ENCODE results near the gene FTHL17. TPM values are rescaled to one million over a fixed set of nuclear protein-coding genes. Genes with fewer than 3 reads are reported as not detected.

FTHL17 gene
- total RNA-seq, 4 donors from 2014 or later, result not detected

- WGBS, 2 donors (ENCODE audit: low coverage in 1 of 2), result 44 to 80% methylated on average over 2 to 3 of the region's 3 CpGs
- no peaks in the 10 kb centered on the region for H3K4me1 ChIP-seq
- H3K36me3 ChIP-seq, result no peaks in the 10 kb centered on the region
- H3K27me3 ChIP-seq, result no peaks in the 10 kb centered on the region
- no peak overlapping the region for H3K27ac ChIP-seq
- TF ChIP-seq CTCF (IDR thresholded peaks at IDR 0.05), result no peak
- no peak for TF ChIP-seq EP300 (IDR thresholded peaks at IDR 0.05)
- no peak for TF ChIP-seq POLR2A (IDR thresholded peaks at IDR 0.05)
- H3K4me3 ChIP-seq, result no peak overlapping the region
- no peaks in the 10 kb centered on the region for H3K9me3 ChIP-seq
- ATAC-seq, result no peak
These were observed 14.6 kb downstream of the FTHL17 start for GRCh38 chrX:31057291-31057690.

GRCh38 chrX:31053621-31054020, 18.2 kb downstream of the FTHL17 start:
- no peak for TF ChIP-seq POLR2A (IDR thresholded peaks at IDR 0.05)
- TF ChIP-seq CTCF (IDR thresholded peaks at IDR 0.05), result no peak
- H3K4me3 ChIP-seq, result no peak overlapping the region
- WGBS, 2 donors (ENCODE audit: low coverage in 1 of 2), result 66 to 71% methylated on average over 1 to 3 of the region's 3 CpGs
- H3K27ac ChIP-seq, result no peak overlapping the region
- H3K36me3 ChIP-seq, result no peaks in the 10 kb centered on the region
- no peaks in the 10 kb centered on the region for H3K27me3 ChIP-seq
- no peaks in the 10 kb centered on the region for H3K4me1 ChIP-seq
- ATAC-seq, result no peak
- H3K9me3 ChIP-seq, result no peaks in the 10 kb centered on the region

- ATAC-seq, result no peak
- TF ChIP-seq EP300 (IDR thresholded peaks at IDR 0.05) (no peak), CTCF (IDR thresholded peaks at IDR 0.05) (no peak), POLR2A (IDR thresholded peaks at IDR 0.05) (no peak), POLR2AphosphoS5 (IDR thresholded peaks at IDR 0.05) (no peak)
- Histone ChIP-seq H3K4me3 (no peak overlapping the region), H3K27ac (no peak overlapping the region), H3K36me3 (no peaks in the 10 kb centered on the region), H3K9me3 (no peaks in the 10 kb centered on the region), H3K4me1 (no peaks in the 10 kb centered on the region), H3K27me3 (no peaks in the 10 kb centered on the region)
- 48% methylated on average over 3 of the region's 3 CpGs; no CpG with 5 or more reads in 1 of the 2 donors for WGBS, 2 donors (ENCODE audit: low coverage in 1 of 2)
These were observed 32.5 kb downstream of the FTHL17 start for GRCh38 chrX:31039327-31039711.

DNA sequence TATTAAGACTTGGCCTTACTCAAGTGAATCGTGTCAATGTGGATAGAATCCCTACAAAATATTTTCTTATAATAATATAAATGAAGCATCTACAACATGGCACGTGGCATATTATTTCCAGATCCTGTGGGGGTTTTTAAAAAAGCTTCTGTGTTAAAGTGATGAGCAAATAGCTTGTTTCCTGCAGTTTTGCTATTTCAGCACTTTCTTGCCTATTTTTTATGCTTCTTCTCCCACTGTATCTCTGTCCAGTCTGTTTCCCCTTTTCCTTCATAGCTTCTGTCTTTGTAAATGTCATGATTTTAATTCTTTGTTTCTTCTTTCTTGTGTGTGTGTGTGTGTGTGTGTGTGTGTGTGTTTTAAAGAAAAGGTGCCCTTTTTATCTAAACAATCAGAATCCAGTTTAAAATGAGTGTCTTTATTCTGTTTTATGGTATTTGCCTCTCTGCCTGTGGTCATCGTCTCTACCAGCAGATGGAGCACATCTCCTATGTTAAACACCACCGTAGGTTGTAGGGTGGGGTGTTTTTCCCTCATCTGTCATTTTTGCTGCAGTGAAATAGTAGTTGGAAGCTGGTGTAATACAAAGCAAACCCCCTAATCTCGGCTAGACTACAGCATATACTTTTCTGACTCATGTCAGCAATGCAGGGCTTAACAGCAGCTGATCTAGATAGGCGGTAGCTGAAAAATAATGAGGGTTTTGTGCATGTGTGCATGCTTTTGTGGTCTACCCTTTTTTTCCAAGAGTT, 33.1 kb downstream of the FTHL17 start:
- Histone ChIP-seq H3K27me3 (no peaks in the 10 kb centered on the region), H3K4me3 (no peak overlapping the region), H3K36me3 (no peaks in the 10 kb centered on the region), H3K4me1 (no peaks in the 10 kb centered on the region), H3K27ac (no peak overlapping the region), H3K9me3 (no peaks in the 10 kb centered on the region)
- WGBS, 2 donors (ENCODE audit: low coverage in 1 of 2), result 17 to 39% methylated on average over 3 to 6 of the region's 6 CpGs
- no peak for ATAC-seq
- TF ChIP-seq EP300 (IDR thresholded peaks at IDR 0.05) (no peak), CTCF (IDR thresholded peaks at IDR 0.05) (peak; percentile 18 to 59 (median 24))

DNA sequence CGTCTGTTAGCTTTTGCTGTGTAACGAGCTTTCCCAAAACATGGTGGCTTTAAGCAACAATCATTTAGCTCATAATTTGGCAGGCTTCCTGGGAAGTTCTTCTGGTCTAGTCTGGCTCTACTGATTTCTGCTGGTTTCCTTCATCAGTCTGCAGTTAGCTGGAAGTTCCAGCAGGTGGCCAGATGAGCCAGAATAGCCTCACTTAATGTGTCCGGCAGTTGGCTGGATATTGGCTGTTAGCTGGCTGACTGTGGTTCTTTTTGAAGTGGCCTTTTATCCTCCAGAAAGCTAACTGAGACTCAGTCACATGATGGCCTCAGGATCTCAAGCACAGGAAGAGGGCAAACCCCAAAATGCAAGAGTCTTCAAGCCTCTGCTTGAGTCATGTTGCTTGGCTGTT, 34.9 kb downstream of the FTHL17 start:
- Histone ChIP-seq H3K9me3 (no peaks in the 10 kb centered on the region), H3K4me1 (no peaks in the 10 kb centered on the region), H3K36me3 (no peaks in the 10 kb centered on the region), H3K27me3 (no peaks in the 10 kb centered on the region), H3K4me3 (no peak overlapping the region), H3K27ac (no peak overlapping the region)
- 0 to 67% methylated on average over 1 of the region's 3 CpGs for WGBS, 2 donors (ENCODE audit: low coverage in 1 of 2)
- ATAC-seq, result peak; percentile 50
- TF ChIP-seq CTCF (IDR thresholded peaks at IDR 0.05) (peak; percentile 20 to 59 (median 39)), EP300 (IDR thresholded peaks at IDR 0.05) (no peak), POLR2AphosphoS5 (IDR thresholded peaks at IDR 0.05) (no peak)
